Fibroblast of the aortic adventitia (primary cell): Measurements from ENCODE around the gene LRRC8D. TPM values are rescaled to one million over a fixed set of nuclear protein-coding genes. Genes with fewer than 3 reads are reported as not detected.

Experiments
- DNase-seq: peaks from one replicate; pipeline ENCODE4 v3.0.0-alpha.2; 2010; ENCODE audit warnings: low read depth
- H3K4me3 ChIP-seq: 2 replicates; pipeline ENCODE4 v1.5.1; 2011; ENCODE audit warnings: low read depth, mild to moderate bottlenecking, control low read depth, low read length, moderate library complexity
- total RNA-seq: library from RNA; depleted of rRNA; stranded (reverse); fragments of >200 nt; gene quantifications from 2 replicates; pipeline ENCODE4 v1.2.3, GENCODE V29; 2012; ENCODE audit warnings: low replicate concordance
- TF ChIP-seq, protein P1 (sequence below): IDR thresholded peaks from 2 replicates; pipeline ENCODE4 v1.5.1; 2011; ENCODE audit warnings: mild to moderate bottlenecking, low read length, control low read depth, inconsistent platforms; ENCODE audit not compliant: insufficient read depth

LRRC8D gene
- total RNA-seq, 1 donor: 45.6 TPM

DNA sequence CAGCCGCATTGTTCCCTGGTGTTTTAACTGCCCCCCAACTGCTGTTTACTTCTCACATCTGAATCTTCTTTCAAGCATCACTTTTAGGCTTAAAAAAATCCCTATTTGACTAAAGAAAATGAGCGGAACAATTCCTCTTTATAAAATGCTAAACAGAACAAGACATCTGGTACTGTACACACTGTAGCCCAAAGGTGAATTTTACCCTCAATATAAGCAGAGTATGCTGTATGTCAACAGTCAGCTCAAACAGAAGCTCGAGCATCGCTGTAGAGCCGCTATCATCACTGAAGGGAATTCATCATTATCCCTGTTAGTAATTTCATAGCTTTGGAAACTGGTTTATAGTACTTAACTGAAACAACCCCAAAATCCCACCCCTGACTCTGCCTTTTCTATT is 85.3 kb downstream of the LRRC8D start:
- TF ChIP-seq, protein P1, sequence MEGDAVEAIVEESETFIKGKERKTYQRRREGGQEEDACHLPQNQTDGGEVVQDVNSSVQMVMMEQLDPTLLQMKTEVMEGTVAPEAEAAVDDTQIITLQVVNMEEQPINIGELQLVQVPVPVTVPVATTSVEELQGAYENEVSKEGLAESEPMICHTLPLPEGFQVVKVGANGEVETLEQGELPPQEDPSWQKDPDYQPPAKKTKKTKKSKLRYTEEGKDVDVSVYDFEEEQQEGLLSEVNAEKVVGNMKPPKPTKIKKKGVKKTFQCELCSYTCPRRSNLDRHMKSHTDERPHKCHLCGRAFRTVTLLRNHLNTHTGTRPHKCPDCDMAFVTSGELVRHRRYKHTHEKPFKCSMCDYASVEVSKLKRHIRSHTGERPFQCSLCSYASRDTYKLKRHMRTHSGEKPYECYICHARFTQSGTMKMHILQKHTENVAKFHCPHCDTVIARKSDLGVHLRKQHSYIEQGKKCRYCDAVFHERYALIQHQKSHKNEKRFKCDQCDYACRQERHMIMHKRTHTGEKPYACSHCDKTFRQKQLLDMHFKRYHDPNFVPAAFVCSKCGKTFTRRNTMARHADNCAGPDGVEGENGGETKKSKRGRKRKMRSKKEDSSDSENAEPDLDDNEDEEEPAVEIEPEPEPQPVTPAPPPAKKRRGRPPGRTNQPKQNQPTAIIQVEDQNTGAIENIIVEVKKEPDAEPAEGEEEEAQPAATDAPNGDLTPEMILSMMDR: no peak
- no peak for DNase-seq
- no peak overlapping the region for H3K4me3 ChIP-seq

GRCh38 chr1:89907727-89908212 is 86.9 kb downstream of the LRRC8D start:
- peak; percentile 43 for DNase-seq
- H3K4me3 ChIP-seq: no peak overlapping the region
- TF ChIP-seq, protein P1: no peak

- H3K4me3 ChIP-seq: no peak overlapping the region
- DNase-seq: no peak
- TF ChIP-seq, protein P1: no peak
These were observed 87.4 kb downstream of the LRRC8D start for GRCh38 chr1:89908273-89908671.

- peak; percentile 59 for DNase-seq
- TF ChIP-seq, protein P1: no peak
- H3K4me3 ChIP-seq: no peak overlapping the region
These were observed 88.0 kb downstream of the LRRC8D start for GRCh38 chr1:89908672-89909436.

DNA sequence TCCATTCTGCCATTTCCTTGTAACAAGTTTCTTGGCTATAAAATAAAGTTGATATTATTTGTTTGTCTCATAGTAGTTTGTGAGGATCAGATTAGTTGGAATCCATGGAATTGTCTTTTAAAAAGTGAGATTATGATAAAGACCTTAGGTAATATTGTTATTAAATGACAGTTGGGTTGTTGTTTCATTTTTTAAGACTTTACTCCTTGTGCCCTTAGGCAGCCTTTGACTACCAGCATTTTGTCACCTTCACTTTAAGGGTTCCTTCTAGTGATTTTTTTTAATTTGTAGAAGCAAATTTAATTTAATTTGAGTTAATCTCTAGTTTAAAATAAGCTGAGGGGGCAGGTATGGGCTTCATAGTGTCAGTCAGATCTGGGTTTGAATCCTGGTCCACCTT is 89.4 kb downstream of the LRRC8D start:
- TF ChIP-seq, protein P1: no peak
- H3K4me3 ChIP-seq: no peak overlapping the region
- DNase-seq: no peak

DNA sequence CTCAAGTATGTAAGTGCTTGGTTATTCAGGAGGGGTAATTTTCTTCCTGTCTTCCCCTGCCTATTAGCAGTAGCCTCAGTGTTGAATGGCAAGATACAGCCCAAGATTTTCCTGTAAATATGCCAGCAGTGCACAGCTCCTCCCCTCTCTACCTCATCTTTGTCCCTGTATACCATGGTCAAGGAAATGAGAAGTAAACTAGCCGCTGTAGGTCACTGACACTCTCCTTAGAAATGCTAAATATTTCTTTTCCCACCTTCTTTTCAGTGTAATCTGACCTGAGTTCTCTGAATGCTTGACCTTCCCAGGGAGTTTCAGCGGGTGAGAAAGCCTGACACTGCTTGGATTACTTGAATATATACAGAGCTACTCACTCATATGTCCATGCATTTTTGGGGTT is 89.9 kb downstream of the LRRC8D start:
- no peak overlapping the region for H3K4me3 ChIP-seq
- TF ChIP-seq, protein P1: no peak
- peak; percentile 33 for DNase-seq
